Neural cell (in vitro differentiated cells): ENCODE results near the gene SLC24A3. TPM values are rescaled to one million over a fixed set of nuclear protein-coding genes. Genes with fewer than 3 reads are reported as not detected.

Source experiments
- H2AFZ ChIP-seq: fragments of 200-600, 300-800 bp; sonication (generic), shearing (Covaris generic); 2 replicates; pipeline ENCODE4 v1.6.0; 2014; ENCODE audit warnings: low read depth, mild to moderate bottlenecking, antibody characterized with exemption, low read length, moderate library complexity
- H3F3A ChIP-seq: fragments of 200-600 bp; shearing (Covaris generic); 2 replicates; pipeline ENCODE4 v1.6.1; 2016; ENCODE audit warnings: mild to moderate bottlenecking, moderate library complexity, mixed read lengths, antibody characterized with exemption, low read length; ENCODE audit not compliant: insufficient read depth, poor library complexity, severe bottlenecking
- H3K27ac ChIP-seq: fragments of 200-600, 300-800 bp; sonication (generic), shearing (Covaris generic); 2 replicates; pipeline ENCODE4 v1.5.1; 2014; ENCODE audit warnings: mild to moderate bottlenecking, low read length, moderate library complexity
- H3K27me3 ChIP-seq: fragments of 300-800, 200-600 bp; sonication (generic), shearing (Covaris generic); 2 replicates; pipeline ENCODE4 v1.6.0; 2014; ENCODE audit warnings: mild to moderate bottlenecking, low read depth, low read length, moderate library complexity; ENCODE audit not compliant: insufficient read depth
- H3K36me3 ChIP-seq: fragments of 300-800, 200-600 bp; sonication (generic), shearing (Covaris generic); 2 replicates; pipeline ENCODE4 v1.5.1; 2014; ENCODE audit warnings: mild to moderate bottlenecking, antibody characterized with exemption, low read length, moderate library complexity; ENCODE audit not compliant: insufficient read depth
- H3K4me2 ChIP-seq: fragments of 300-800, 200-600 bp; sonication (generic), shearing (Covaris generic); 2 replicates; pipeline ENCODE4 v1.6.0; 2014; ENCODE audit warnings: mild to moderate bottlenecking, low read length
- H3K4me3 ChIP-seq: fragments of 300-800, 200-600 bp; sonication (generic), shearing (Covaris generic); 2 replicates; pipeline ENCODE4 v1.5.1; 2014; ENCODE audit warnings: mild to moderate bottlenecking, low read length, moderate library complexity
- H3K79me2 ChIP-seq: fragments of 200-600 bp; shearing (Covaris generic); replicated peaks from 2 replicates; pipeline ENCODE4 v1.6.0; 2014; ENCODE audit warnings: mild to moderate bottlenecking, low read length, moderate library complexity; ENCODE audit not compliant: insufficient read depth
- H3K9ac ChIP-seq: fragments of 300-800, 200-600 bp; sonication (generic), shearing (Covaris generic); 2 replicates; pipeline ENCODE4 v1.6.1; 2016; ENCODE audit warnings: mild to moderate bottlenecking, low read length, mixed read lengths
- H3K9me2 ChIP-seq: fragments of 200-600 bp; shearing (Covaris generic); 2 replicates; pipeline ENCODE4 v1.6.1; 2016; ENCODE audit warnings: mild to moderate bottlenecking, low read length, mixed read lengths; ENCODE audit not compliant: insufficient read depth
- H3K9me3 ChIP-seq: fragments of 200-600, 300-800 bp; sonication (generic), shearing (Covaris generic); 2 replicates; pipeline ENCODE4 v1.6.1; 2016; ENCODE audit warnings: mild to moderate bottlenecking, mixed run types, low read length, moderate library complexity, mixed read lengths
- H4K20me1 ChIP-seq: fragments of 200-600 bp; shearing (Covaris generic); 2 replicates; pipeline ENCODE4 v1.6.1; 2016; ENCODE audit warnings: mild to moderate bottlenecking, mixed run types; ENCODE audit not compliant: insufficient read depth
- EP300 ChIP-seq: fragments of 450-650 bp; conservative IDR thresholded peaks from 2 replicates; pipeline ENCODE4 v1.6.1; 2014; ENCODE audit warnings: antibody characterized with exemption, mild to moderate bottlenecking, moderate library complexity; ENCODE audit not compliant: poor library complexity, severe bottlenecking
- EZH2 ChIP-seq: fragments of 200-600, 300-800 bp; shearing (Covaris generic), sonication (generic); IDR thresholded peaks from 2 replicates; pipeline ENCODE4 v1.6.1; 2014; ENCODE audit warnings: antibody characterized with exemption, low read length, borderline replicate concordance, mild to moderate bottlenecking; ENCODE audit not compliant: insufficient read depth, poor library complexity, severe bottlenecking
- MXI1 ChIP-seq: fragments of 450-650 bp; conservative IDR thresholded peaks from 2 replicates; pipeline ENCODE4 v1.6.1; 2014; ENCODE audit warnings: antibody characterized with exemption, mild to moderate bottlenecking; ENCODE audit not compliant: poor library complexity, severe bottlenecking
- POLR2AphosphoS5 ChIP-seq: IDR thresholded peaks from 2 replicates; pipeline ENCODE4 v1.6.1; 2012
- RAD21 ChIP-seq: fragments of 450-650 bp; conservative IDR thresholded peaks from 2 replicates; pipeline ENCODE4 v1.6.1; 2014; ENCODE audit warnings: antibody characterized with exemption, mild to moderate bottlenecking, moderate library complexity
- SMC3 ChIP-seq: fragments of 450-650 bp; conservative IDR thresholded peaks from 2 replicates; pipeline ENCODE4 v1.6.1; 2014; ENCODE audit warnings: antibody characterized with exemption, mild to moderate bottlenecking, moderate library complexity; ENCODE audit not compliant: poor library complexity
- TAF1 ChIP-seq: IDR thresholded peaks from 2 replicates; pipeline ENCODE4 v1.6.1; 2012; ENCODE audit warnings: low read depth
- polyA plus RNA-seq: library from polyadenylated mRNA; depleted of rRNA; stranded (reverse); fragments of >200 nt; gene quantifications from 2 replicates; pipeline ENCODE4 v1.2.3, GENCODE V29; 2014
- TF ChIP-seq, protein P1 (sequence below): IDR thresholded peaks from 2 replicates; pipeline ENCODE4 v1.6.1; 2012; ENCODE audit warnings: borderline replicate concordance
- TF ChIP-seq, protein P2 (sequence below): fragments of 450-650 bp; IDR thresholded peaks from 2 replicates; pipeline ENCODE4 v1.5.1; 2014; ENCODE audit warnings: antibody characterized with exemption, mild to moderate bottlenecking, moderate library complexity; ENCODE audit not compliant: poor library complexity, severe bottlenecking

The SLC24A3 gene
- polyA plus RNA-seq, 1 donor from 2014 or later, result 6.5 TPM

DNA sequence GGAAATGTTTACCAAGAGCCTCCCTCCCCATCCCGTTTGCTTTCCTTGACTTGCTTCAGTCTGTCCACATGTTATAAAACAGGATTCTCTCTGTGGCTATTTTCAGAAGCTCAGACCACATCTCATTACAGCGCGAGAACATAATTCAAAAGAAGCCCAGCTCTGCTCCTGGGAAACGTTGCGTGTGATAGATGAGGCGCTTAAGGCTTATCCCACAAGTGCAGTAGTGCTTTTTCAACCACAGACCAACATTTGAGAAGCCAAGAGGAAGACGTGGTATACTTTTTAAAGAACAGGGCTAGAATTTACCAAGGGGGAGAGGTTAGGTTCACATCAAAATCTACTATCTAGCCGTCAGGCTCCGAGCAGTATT lies 239.5 kb downstream of the SLC24A3 start:
- Histone ChIP-seq H4K20me1 (no peaks in the 10 kb centered on the region), H3K9me3 (no peaks in the 10 kb centered on the region), H3K9me2 (no peaks in the 10 kb centered on the region), H3K4me3 (no peak overlapping the region), H3F3A (no peaks in the 10 kb centered on the region), H3K4me2 (no peak overlapping the region), H3K36me3 (no peaks in the 10 kb centered on the region), H3K9ac (no peak overlapping the region), H3K27me3 (no peaks in the 10 kb centered on the region), H3K27ac (no peak overlapping the region), H3K79me2 (no peaks in the 10 kb centered on the region), H2AFZ (no peak overlapping the region)
- no peak for TF ChIP-seq POLR2AphosphoS5
- no peak for TF ChIP-seq MXI1
- no peak for TF ChIP-seq EP300
- TF ChIP-seq EZH2, result no peak
- no peak for TF ChIP-seq SMC3
- TF ChIP-seq TAF1, result no peak
- TF ChIP-seq, protein P1, sequence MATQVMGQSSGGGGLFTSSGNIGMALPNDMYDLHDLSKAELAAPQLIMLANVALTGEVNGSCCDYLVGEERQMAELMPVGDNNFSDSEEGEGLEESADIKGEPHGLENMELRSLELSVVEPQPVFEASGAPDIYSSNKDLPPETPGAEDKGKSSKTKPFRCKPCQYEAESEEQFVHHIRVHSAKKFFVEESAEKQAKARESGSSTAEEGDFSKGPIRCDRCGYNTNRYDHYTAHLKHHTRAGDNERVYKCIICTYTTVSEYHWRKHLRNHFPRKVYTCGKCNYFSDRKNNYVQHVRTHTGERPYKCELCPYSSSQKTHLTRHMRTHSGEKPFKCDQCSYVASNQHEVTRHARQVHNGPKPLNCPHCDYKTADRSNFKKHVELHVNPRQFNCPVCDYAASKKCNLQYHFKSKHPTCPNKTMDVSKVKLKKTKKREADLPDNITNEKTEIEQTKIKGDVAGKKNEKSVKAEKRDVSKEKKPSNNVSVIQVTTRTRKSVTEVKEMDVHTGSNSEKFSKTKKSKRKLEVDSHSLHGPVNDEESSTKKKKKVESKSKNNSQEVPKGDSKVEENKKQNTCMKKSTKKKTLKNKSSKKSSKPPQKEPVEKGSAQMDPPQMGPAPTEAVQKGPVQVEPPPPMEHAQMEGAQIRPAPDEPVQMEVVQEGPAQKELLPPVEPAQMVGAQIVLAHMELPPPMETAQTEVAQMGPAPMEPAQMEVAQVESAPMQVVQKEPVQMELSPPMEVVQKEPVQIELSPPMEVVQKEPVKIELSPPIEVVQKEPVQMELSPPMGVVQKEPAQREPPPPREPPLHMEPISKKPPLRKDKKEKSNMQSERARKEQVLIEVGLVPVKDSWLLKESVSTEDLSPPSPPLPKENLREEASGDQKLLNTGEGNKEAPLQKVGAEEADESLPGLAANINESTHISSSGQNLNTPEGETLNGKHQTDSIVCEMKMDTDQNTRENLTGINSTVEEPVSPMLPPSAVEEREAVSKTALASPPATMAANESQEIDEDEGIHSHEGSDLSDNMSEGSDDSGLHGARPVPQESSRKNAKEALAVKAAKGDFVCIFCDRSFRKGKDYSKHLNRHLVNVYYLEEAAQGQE, result no peak
- no peak for TF ChIP-seq RAD21
- TF ChIP-seq, protein P2, sequence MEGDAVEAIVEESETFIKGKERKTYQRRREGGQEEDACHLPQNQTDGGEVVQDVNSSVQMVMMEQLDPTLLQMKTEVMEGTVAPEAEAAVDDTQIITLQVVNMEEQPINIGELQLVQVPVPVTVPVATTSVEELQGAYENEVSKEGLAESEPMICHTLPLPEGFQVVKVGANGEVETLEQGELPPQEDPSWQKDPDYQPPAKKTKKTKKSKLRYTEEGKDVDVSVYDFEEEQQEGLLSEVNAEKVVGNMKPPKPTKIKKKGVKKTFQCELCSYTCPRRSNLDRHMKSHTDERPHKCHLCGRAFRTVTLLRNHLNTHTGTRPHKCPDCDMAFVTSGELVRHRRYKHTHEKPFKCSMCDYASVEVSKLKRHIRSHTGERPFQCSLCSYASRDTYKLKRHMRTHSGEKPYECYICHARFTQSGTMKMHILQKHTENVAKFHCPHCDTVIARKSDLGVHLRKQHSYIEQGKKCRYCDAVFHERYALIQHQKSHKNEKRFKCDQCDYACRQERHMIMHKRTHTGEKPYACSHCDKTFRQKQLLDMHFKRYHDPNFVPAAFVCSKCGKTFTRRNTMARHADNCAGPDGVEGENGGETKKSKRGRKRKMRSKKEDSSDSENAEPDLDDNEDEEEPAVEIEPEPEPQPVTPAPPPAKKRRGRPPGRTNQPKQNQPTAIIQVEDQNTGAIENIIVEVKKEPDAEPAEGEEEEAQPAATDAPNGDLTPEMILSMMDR, result no peak

DNA sequence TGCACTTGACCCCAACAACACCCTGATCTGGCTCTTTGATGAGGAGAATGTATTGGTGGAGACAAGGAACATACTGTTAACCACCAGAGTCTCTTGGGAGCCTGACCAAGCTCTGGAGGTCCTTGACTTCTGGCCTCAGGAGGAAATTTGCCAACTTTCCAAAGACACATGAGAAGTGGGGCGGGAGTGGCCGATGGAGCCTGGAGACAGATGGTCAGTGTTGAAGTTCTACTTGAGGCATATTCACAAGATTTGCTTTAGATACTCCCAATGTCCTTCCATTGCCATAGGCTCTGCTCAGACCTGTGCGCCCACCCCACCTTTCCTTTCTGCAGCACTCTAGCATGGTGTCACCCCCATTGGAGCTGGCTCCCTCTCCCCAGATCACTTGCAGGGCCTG lies 241.0 kb downstream of the SLC24A3 start:
- no peak overlapping the region for H3K27ac ChIP-seq
- H3K79me2 ChIP-seq, result no peaks in the 10 kb centered on the region
- H3K9me2 ChIP-seq, result no peaks in the 10 kb centered on the region
- H4K20me1 ChIP-seq, result no peaks in the 10 kb centered on the region
- H3K36me3 ChIP-seq, result no peaks in the 10 kb centered on the region
- no peaks in the 10 kb centered on the region for H3K27me3 ChIP-seq
- TF ChIP-seq TAF1 (no peak), MXI1 (no peak), EZH2 (no peak), EP300 (no peak), SMC3 (no peak), POLR2AphosphoS5 (no peak), RAD21 (no peak)
- TF ChIP-seq, protein P2, result no peak
- TF ChIP-seq, protein P1, result no peak
- H3K4me3 ChIP-seq, result no peak overlapping the region
- no peaks in the 10 kb centered on the region for H3F3A ChIP-seq
- no peak overlapping the region for H2AFZ ChIP-seq
- H3K9ac ChIP-seq, result no peak overlapping the region
- no peak overlapping the region for H3K4me2 ChIP-seq
- no peaks in the 10 kb centered on the region for H3K9me3 ChIP-seq
